Gastrocnemius medialis (tissue), 4 donors: ENCODE results near the gene ASB1.

Experiments
- CTCF ChIP-seq, 5 experiments: fragments of 450-650 bp in 3 of 5; fragments of 200-600 bp in 2 of 5; sonication (generic) in 2 of 5; IDR thresholded peaks in 4 of 5; conservative IDR thresholded peaks in 1 of 5; 1 replicate in 4 of 5; 2 replicates in 1 of 5; pipeline ENCODE4 v1.5.1; 2016 to 2019; ENCODE audit warnings: antibody characterized with exemption in 5 of 5, mild to moderate bottlenecking in 3 of 5, moderate library complexity in 3 of 5
- POLR2A ChIP-seq, 2 donors: fragments of 450-650 bp; IDR thresholded peaks; one replicate each; pipeline ENCODE4 v1.6.1; 2017; ENCODE audit warnings: antibody characterized with exemption in 2 of 2, mild to moderate bottlenecking in 2 of 2, moderate library complexity in 2 of 2

GRCh38 chr2:238422940-238423339, 3.8 kb upstream of the ASB1 start:
- TF ChIP-seq CTCF (IDR thresholded peaks at IDR 0.05 in 4 of 5, conservative IDR thresholded peaks at IDR 0.05 in 1 of 5) (no peak), POLR2A (IDR thresholded peaks at IDR 0.05) (no peak)
